ENCODE data around the gene GLRA3.
"Not testable (repeated sequence)": the region's sequence is repeated elsewhere in the genome, so short reads cannot be mapped to it uniquely, and the experiment has no call there.

The GLRA3 gene

GRCh38 chr4:174713181-174713580, 115.9 kb downstream of the GLRA3 start:
- DNase-seq, result no peak

GRCh38 chr4:174709526-174709925, 119.5 kb downstream of the GLRA3 start:
- no peak for DNase-seq

GRCh38 chr4:174708381-174708780, 120.7 kb downstream of the GLRA3 start:
- no peak for DNase-seq

GRCh38 chr4:174707902-174708301, 121.1 kb downstream of the GLRA3 start:
- DNase-seq, result no peak

- no peak for DNase-seq
Measured at GRCh38 chr4:174707051-174707676, 121.9 kb downstream of the GLRA3 start.

GRCh38 chr4:174702979-174703478, 126.0 kb downstream of the GLRA3 start:
- no peak for DNase-seq

GRCh38 chr4:174699654-174700053, 129.4 kb downstream of the GLRA3 start:
- DNase-seq, result no peak

GRCh38 chr4:174697896-174698295, 131.2 kb downstream of the GLRA3 start:
- DNase-seq, result no peak

GRCh38 chr4:174697202-174697601, 131.8 kb downstream of the GLRA3 start:
- DNase-seq, result no peak

GRCh38 chr4:174696657-174697056, 132.4 kb downstream of the GLRA3 start:
- DNase-seq, result no peak

- not testable (repeated sequence) for DNase-seq
Measured at GRCh38 chr4:174691876-174692275, 137.2 kb downstream of the GLRA3 start.

- no peak for DNase-seq
Measured at GRCh38 chr4:174690665-174691064, 138.4 kb downstream of the GLRA3 start.

- DNase-seq, result no peak
Measured at GRCh38 chr4:174689618-174690017, 139.4 kb downstream of the GLRA3 start.

GRCh38 chr4:174686826-174687225, 142.2 kb downstream of the GLRA3 start:
- no peak for DNase-seq

- DNase-seq, result no peak
Measured at GRCh38 chr4:174681723-174682300, 147.2 kb downstream of the GLRA3 start.

GRCh38 chr4:174674305-174674840, 154.7 kb downstream of the GLRA3 start:
- DNase-seq, result no peak

- DNase-seq, result no peak
Measured at GRCh38 chr4:174673865-174674264, 155.2 kb downstream of the GLRA3 start.

GRCh38 chr4:174672276-174672675, 156.8 kb downstream of the GLRA3 start:
- no peak for DNase-seq

GRCh38 chr4:174669270-174669669, 159.8 kb downstream of the GLRA3 start:
- DNase-seq, result no peak

- DNase-seq, result no peak
Measured at GRCh38 chr4:174665799-174666198, 163.2 kb downstream of the GLRA3 start.

GRCh38 chr4:174663216-174663615, 165.8 kb downstream of the GLRA3 start:
- DNase-seq, result no peak

- no peak for DNase-seq
Measured at GRCh38 chr4:174658246-174658645, 170.8 kb downstream of the GLRA3 start.

GRCh38 chr4:174657472-174657871, 171.6 kb downstream of the GLRA3 start:
- no peak for DNase-seq

- DNase-seq, result no peak
Measured at GRCh38 chr4:174654634-174655033, 174.4 kb downstream of the GLRA3 start.
